ENCODE results near the gene EFNA1. TPM values are rescaled to one million over a fixed set of nuclear protein-coding genes. Genes with fewer than 3 reads are reported as not detected.
A peak's percentile ranks its signal among the peaks of the same experiment; 100 is the strongest.

Gene EFNA1
- total and polyA plus RNA-seq, 2 of the 13 experiments (the other 11 are each of a cell fraction or from before 2014, with no cell fraction given) = 81.8 to 874 TPM

- TF ChIP-seq UBTF (CRISPR knock-in tag; IDR thresholded peaks at IDR 0.05) = no peak
Measured at GRCh38 chr1:155092641-155093040, 35.0 kb upstream of the EFNA1 start (continued).

- Histone ChIP-seq H3K79me2 (ENCODE audit: insufficient read depth, low read length) (no peaks in the 10 kb centered on the region), H3K4me1 (ENCODE audit: insufficient read depth, low read length) (peaks cover 53% of the 10 kb centered on the region), H3K9ac (ENCODE audit: insufficient read depth, low read depth, low read length) (no peak overlapping the region), H3K4me3 (replicated peaks in 1 of 3; ENCODE audit: insufficient read depth in 1 of 3, low read depth in 2 of 3, low read length in 3 of 3) (peak overlapping the region in 2 of 3 experiments; percentile 23 to 54; a peak in 2 of 6 replicates), H4K20me1 (ENCODE audit: insufficient read depth, low read length) (no peaks in the 10 kb centered on the region), H3K27ac (ENCODE audit: extremely low read length, insufficient read depth, low read length) (peak overlapping the region; percentile 0), H3K36me3 (replicated peaks in 1 of 2; ENCODE audit: control insufficient read depth in 1 of 2, insufficient read depth in 2 of 2, low read length in 2 of 2) (no peaks in the 10 kb centered on the region), H2AFZ (ENCODE audit: low read length) (no peak overlapping the region), H3K4me2 (ENCODE audit: low read depth, low read length) (peak overlapping the region; percentile 75), H3K27me3 (ENCODE audit: control insufficient read depth in 1 of 2, insufficient read depth in 2 of 2, low read length in 2 of 2) (no peaks in the 10 kb centered on the region; a peak in 1 of 5 replicates), H3K9me3 (ENCODE audit: low read length) (no peaks in the 10 kb centered on the region)
- peak; percentile 54 for ATAC-seq
- in situ Hi-C loops (cut with HindIII; ENCODE audit: extremely low pct_ligation_motif_present, low pct_unique_long_range_greater_than_20kb) = loop anchor here (5.0 kb wide), 2 partner anchors 33 to 73 kb away; partner anchors contain the start of gene EFNA1
- WGBS (ENCODE audit: low lambda C conversion rate) = 0% methylated on average over 3 of the region's 13 CpGs
- intact Hi-C loops (cut with micrococcal nuclease; ENCODE audit: unreplicated experiment) = loop anchor here (1.0 to 5.0 kb wide), 4 partner anchors 33 to 73 kb away; partner anchors contain the start of genes DPM3, EFNA1 and SLC50A1
- DNase-seq (ENCODE audit: low spot score) = peak; percentile 46
- ChIA-PET POLR2A (interaction anchor here (1.0 to 1.4 kb wide), 2 partner anchors 31 to 36 kb away, joined by 3 read pairs; no protein-coding TSS in a partner anchor), CTCF (ENCODE audit: low intra/inter-chr PET ratio, low total read pairs) (interaction anchor here (1.0 to 6.6 kb wide), 4 partner anchors 31 to 73 kb away, joined by 3 to 165 read pairs (median 13); partner anchors contain the start of genes DPM3 and SLC50A1)
- FAIRE-seq = no peak
- no TSS peak for BruUV-seq (replicated peaks)
- peak; percentile 27 for TF ChIP-seq ZFX (CRISPR knock-in tag; IDR thresholded peaks at IDR 0.05; ENCODE audit: low read depth)
- peak; percentile 66 for TF ChIP-seq CTCF (CRISPR knock-in tag; IDR thresholded peaks at IDR 0.05)
- TF ChIP-seq GPN1 (CRISPR knock-in tag; IDR thresholded peaks at IDR 0.05; ENCODE audit: borderline replicate concordance) = no peak
- TF ChIP-seq BRCA1 (CRISPR knock-in tag; IDR thresholded peaks at IDR 0.05) = 0 out of 2 replicates have a peak, but pooled peaks have one; percentile 35
- TF ChIP-seq MYPOP (CRISPR knock-in tag; IDR thresholded peaks at IDR 0.05) = 0 out of 2 replicates have a peak, but pooled peaks have one; percentile 25
- 0 out of 2 replicates have a peak, but pooled peaks have one; percentile 46 for TF ChIP-seq IKZF5 (CRISPR knock-in tag; IDR thresholded peaks at IDR 0.05)
- peak; percentile 40; the same call in 1 of the 2 replicates for TF ChIP-seq SALL1 (CRISPR knock-in tag; IDR thresholded peaks at IDR 0.05)
- 0 out of 2 replicates have a peak, but pooled peaks have one; percentile 19 for TF ChIP-seq ISL2 (CRISPR knock-in tag; IDR thresholded peaks at IDR 0.05)
- TF ChIP-seq ZBTB46 (CRISPR knock-in tag; IDR thresholded peaks at IDR 0.05; ENCODE audit: borderline replicate concordance) = no peak
- peak; percentile 35; the same call in 1 of the 2 replicates for TF ChIP-seq KDM2A (CRISPR knock-in tag; IDR thresholded peaks at IDR 0.05; ENCODE audit: borderline replicate concordance, low read depth)
Measured at GRCh38 chr1:155093911-155094621, 33.6 kb upstream of the EFNA1 start.

Measured in HepG2 (cell line).